DMS79 (cell line): ENCODE measurements around the gene TIE1.

Source experiments
- DNase-seq: peaks from one replicate; lab custom pipeline; 2025; lab: John Stamatoyannopoulos, UW

Gene TIE1

DNA sequence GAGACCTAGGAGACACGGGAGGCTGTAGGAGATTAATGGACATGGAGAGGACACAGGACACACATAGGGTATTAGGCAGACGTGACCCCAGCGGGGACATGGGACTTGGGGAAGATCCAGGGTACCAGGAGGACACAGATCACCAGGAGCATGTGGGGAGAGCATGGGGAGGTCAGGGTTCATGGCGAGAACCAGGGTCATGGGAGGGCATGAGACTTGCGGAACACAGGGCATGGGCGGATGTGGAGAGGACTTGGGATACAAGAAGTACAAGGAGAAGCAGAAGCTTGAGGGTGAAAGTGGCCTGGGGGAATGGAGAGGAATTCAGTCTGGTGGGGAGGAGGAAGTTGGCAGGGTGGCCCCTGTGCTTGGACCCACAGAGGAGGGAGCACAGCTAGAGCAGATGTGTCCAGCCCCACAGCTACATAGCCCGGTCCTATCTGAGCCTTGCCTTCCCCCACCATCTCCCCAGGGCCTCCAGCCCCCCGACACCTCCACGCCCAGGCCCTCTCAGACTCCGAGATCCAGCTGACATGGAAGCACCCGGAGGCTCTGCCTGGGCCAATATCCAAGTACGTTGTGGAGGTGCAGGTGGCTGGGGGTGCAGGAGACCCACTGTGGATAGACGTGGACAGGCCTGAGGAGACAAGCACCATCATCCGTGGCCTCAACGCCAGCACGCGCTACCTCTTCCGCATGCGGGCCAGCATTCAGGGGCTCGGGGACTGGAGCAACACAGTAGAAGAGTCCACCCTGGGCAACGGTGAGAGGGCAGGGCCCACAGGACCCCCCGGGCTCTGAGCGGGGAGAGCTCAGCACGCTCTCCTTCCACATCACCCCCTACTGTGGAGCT lies 12.1 kb downstream of the TIE1 start:
- DNase-seq = no peak

DNA sequence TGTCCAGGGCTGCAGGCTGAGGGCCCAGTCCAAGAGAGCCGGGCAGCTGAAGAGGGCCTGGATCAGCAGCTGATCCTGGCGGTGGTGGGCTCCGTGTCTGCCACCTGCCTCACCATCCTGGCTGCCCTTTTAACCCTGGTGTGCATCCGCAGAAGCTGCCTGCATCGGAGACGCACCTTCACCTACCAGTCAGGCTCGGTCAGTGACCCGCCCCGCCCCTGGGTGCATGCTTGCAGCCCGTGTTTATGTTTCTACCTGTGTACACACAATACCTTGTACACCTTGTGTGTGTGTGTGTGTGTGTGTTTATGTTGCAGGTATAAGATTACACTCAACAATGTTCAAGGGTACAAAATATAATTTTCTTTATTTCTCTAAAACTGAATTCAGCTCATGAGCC lies 13.0 kb downstream of the TIE1 start:
- no peak for DNase-seq

DNA sequence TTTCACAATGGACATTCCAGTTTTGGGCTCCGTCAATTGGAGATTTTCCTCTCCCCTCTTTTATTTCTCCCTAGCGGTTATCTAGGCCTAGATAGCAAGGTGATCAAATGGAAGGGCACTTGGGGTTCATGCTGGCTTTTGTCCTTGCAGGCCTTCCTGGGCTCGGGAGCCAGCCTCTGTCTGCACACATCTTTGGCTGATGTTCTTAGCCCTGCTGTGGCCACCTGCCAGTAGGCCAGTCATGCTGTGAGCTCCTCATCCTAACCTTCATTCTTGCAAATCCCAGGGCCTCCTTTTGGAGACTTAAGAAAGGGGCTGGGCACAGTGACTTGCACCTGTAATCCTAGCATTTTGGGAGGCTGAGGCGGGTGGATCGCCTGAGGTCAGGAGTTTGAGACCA lies 13.5 kb downstream of the TIE1 start:
- DNase-seq = no peak

DNA sequence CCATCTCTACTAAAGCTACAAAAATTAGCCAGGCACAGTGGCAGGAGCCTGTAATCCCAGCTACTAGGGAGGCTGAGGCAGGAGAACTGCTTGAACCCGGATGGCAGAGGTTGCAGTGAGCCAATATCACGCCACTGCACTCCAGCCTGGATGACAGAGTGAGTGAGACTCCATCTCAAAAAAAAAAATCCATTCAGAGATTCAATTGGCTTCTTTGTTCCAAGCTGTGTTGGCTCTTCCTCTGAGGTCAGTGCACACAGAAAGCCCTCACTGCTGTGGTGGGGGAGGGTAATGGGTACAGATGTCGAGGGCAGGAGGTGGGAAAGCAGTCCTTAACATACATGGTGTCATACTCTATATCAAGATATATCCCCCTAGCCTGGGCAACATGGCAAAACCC lies 14.7 kb downstream of the TIE1 start:
- DNase-seq = no peak

DNA sequence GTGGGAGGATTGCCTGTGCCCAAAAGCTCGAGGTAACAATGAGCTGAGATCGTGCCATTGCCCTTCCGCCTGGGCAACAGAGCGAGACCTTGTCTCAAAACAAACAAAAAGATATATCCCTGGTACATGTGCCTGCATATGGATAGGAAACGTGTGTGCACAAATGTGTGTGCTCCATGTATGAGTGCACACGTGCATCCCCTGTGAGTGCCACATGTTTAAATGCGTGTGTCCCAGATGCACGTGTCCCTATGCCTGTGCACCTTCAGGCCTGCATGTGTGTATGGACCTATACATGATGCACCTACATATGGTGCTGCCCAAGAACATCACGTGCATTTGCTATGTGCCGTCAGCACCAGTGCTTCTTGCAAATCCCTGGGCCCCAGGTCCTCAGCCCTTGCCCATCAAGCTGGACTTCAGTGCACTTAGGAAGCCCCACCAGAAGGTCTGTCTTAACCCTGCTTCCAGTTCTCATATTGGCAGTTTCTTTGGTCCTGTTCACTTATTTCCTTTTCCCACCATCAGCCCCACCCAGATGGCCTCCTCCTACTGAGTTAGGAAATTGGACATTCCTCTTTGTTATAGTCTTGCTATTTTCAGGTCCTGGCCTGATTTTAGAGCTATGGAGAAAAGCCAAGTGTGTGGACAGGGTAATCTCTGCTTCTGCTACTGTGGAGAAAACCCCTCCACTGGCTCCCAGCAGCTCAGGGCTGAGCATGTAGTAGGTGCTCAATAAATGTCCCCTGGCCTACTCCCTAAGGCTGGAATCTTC lies 15.4 kb downstream of the TIE1 start:
- no peak for DNase-seq

DNA sequence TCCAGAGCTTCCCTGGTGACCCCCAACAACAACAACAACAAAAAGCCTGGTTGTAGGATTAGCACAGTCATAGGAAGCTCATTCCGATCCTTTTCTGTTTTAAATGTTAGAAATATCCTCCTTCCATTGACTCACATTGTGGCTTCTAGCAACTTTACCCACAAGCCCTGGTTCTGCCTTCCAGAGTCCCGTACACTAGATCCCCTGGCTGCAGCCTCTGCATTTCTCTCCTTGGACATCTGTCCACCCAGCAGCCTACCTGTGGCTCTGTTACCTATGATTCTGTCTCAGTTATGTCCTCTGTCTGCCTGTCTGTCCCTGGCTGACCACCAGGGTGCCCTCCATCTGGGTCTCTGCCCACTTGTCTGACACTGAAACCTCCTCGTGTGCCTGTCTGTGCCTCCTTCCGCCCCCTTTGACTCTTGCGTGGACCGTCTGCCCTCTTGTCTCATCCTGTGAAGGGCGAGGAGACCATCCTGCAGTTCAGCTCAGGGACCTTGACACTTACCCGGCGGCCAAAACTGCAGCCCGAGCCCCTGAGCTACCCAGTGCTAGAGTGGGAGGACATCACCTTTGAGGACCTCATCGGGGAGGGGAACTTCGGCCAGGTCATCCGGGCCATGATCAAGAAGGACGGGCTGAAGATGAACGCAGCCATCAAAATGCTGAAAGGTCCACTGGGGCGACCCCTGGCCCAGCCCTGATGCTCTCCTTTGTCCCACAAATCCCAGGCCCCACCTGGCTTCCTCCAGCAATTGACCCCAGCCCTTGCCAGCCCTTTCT lies 16.1 kb downstream of the TIE1 start:
- no peak for DNase-seq

DNA sequence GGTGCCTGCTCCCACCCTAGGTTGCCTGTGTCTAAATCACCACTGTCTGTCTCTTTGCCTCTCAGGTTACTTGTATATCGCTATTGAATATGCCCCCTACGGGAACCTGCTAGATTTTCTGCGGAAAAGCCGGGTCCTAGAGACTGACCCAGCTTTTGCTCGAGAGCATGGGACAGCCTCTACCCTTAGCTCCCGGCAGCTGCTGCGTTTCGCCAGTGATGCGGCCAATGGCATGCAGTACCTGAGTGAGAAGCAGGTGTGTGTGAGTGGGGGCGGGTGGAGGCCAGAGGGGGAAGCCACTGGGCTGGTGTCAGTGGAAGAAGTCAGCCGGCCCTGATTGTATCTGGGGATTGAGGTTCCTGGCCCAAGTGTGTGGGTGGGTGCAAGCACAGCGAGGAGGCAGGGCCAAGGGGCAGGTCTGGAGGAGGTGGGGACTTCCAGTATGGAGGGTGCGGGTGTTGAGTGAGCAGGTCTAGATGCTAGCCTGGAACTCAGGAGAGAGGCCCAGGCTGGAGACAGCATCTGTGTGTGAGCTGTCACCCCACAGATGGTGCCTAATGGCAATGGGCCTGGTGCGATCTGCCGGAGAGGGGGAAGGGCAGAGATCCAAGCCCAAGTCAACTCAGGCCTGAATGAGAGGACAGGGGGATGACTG lies 17.2 kb downstream of the TIE1 start:
- no peak for DNase-seq

DNA sequence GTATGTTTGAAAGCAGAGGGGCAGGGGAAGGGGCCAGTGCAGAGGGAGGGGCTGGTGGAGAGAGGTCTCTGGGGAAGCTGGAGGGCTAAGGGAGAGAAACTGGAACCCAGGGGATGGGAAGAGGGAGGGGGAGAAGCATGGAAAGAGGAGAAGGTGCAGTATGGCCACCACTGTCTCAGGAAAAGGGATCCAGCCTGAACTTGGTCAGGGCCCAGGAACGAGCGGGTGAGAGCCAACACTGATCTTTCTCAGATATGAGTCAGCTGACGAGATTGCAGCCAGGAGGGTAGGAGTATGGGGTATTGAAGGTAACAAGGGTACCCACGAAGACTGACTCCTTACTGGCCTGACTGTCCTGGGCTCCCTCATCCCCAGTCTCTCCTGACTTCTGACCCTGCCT lies 18.0 kb downstream of the TIE1 start:
- DNase-seq = no peak

DNA sequence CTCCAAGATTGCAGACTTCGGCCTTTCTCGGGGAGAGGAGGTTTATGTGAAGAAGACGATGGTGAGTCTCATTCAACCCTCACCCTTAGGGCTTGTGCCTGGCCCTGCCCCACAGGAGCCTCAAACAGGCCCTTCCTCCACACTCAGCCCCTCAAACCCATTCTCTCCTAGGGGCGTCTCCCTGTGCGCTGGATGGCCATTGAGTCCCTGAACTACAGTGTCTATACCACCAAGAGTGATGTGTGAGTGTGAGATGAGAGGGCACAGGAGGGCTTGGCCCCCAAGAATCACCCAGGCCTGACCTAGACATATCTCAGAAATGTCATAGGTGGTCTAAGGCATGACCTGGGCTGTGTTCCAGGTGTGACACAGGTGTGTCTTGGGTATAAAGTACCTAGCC lies 18.5 kb downstream of the TIE1 start:
- no peak for DNase-seq

DNA sequence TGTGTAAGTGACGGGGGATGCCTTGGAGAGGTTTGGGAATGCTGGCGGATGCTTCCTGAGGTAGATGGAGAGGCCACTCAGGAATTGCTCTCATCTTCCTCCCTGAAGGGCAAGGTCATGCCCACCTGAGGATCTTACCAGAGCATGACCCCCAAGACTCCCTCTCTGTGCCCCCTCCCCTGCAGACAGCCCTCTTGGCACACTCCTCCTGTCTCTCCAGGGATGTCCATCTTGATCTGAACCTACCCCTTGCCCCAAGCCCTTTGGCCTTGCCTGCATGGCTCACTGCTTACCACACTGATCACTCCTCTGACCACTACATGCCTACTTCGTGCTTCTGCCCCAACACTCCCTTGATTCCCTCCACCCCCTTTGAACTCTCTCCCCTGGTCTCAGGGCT lies 19.0 kb downstream of the TIE1 start:
- DNase-seq = no peak

DNA sequence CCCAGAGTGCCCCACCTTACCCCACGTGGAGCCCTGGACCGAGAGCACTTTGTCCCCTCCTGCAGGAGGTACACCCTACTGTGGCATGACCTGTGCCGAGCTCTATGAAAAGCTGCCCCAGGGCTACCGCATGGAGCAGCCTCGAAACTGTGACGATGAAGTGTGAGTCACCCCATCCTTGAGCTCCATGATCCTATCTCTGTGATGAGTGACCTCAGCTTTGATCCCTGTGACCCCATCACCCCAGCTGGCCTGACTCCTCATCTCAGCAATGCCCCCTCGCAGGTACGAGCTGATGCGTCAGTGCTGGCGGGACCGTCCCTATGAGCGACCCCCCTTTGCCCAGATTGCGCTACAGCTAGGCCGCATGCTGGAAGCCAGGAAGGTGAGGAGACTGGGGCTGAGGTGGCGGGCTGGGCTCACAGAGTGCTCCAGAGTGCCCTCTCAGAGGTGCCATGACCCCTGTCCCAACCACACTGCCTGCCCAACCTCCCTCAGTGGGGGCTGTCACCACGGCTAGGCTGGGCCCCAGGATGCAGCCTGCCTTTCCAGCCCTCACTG lies 20.6 kb downstream of the TIE1 start:
- no peak for DNase-seq

DNA sequence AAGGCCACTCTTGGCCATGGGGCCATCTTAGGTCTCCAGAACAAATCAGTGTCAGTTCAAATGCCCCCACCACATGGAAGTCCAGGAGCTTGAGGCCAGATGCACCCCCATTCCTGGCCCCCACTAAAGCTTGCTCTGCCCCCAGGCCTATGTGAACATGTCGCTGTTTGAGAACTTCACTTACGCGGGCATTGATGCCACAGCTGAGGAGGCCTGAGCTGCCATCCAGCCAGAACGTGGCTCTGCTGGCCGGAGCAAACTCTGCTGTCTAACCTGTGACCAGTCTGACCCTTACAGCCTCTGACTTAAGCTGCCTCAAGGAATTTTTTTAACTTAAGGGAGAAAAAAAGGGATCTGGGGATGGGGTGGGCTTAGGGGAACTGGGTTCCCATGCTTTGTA lies 21.7 kb downstream of the TIE1 start:
- no peak for DNase-seq

DNA sequence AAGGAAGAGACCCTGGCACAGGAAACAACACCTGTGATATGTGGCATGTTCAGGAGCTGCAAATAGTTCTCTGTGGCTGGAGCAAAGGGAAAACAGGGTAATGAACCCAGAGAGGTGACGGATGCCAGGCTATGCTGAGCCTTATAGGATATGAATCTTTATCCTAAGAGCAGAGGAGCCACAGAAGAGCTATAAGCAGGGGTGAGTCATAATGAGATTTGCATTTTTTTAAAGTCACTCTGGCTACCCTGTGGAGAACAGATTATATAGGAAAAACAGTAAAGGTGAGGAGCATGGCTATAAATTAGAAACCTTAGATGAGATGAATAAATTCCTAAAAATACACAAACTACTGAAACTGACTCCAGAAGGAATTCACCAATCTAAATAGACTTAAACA lies 24.0 kb downstream of the TIE1 start:
- DNase-seq = no peak

DNA sequence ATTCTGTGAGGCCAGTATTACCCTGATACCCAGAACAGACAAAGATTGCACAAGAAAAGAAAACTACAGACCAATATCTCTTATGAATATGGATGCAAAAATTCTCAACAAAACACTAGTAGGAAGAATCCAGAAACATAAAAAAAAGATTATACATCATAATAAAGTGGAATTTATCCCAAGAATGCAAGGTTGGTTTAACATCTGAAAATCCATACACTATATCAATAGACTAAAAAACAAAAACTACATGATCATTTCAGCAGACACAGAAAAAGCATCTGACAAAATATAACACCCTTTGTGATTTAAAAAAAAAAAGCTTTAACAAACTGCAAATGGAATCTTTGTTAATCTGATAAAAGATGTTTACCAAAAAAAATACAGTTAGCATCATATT lies 24.6 kb downstream of the TIE1 start:
- no peak for DNase-seq

DNA sequence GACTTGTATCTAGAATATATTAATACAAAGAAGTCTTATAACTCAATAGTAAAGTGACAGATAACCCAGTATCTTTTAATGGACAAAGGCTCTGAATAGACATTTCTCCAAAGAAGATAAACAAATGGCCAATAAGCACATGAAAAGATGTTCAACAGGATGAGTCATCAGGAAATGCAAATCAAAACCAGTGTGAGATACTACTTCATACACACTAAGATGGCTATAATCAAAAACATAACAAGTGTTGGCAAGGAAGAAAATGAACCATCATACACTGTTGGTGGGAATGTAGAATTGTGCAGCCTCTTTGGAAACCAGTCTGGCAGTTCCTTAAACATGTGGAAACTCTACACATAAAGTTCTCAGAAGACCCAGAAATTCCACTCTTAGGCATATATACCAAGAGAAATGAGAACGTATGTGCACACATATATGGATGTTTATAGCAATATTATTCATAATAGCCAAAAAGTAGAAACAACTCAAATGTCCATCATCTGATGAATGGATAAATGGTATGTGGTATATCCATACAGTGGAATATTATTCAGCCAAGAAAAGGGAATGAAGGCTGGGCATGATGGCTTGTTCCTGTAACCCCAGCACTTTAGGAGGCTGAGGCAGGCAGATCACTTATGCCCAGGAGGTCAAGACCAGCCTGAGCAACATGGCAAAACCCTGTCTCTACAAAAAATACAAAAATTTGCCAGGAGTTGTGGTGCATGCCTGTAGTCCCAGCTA lies 26.9 kb downstream of the TIE1 start:
- no peak for DNase-seq

DNA sequence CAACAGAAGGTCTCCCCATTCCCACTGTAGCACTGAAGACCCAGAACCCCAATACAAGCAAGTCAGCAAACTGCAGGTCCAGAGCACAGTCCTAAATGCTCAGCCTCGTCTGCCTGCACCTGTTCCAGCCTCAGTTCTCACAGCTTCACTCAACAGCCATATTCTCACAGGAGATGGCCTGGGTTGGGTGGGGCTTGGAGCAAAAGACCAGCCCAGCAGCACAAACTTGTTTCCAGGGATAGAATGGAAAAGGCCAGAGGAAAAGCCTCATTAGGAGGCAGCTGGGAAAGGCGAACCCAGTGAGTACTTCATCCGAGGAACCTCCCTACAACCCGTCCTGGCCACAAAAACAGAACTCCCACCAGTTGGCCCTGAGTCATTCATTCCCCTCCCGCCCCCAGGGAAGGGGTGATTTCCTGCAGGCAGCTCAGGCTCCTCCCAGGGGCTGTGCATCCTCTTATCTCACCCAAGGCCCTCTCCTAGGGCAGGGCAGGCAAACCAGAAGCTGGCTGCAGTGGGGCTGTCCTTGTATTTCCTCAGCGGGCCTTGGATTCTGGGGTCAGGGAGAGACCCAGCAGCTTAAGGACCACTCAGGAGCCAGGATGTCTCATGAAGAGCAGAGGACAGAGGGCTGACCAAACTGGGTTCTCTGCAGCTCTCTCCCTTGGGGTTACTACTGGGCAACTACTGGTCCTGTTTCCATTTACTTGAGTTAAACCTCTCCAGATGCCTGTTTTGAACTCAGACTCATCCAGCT lies 29.4 kb downstream of the TIE1 start:
- DNase-seq = no peak

DNA sequence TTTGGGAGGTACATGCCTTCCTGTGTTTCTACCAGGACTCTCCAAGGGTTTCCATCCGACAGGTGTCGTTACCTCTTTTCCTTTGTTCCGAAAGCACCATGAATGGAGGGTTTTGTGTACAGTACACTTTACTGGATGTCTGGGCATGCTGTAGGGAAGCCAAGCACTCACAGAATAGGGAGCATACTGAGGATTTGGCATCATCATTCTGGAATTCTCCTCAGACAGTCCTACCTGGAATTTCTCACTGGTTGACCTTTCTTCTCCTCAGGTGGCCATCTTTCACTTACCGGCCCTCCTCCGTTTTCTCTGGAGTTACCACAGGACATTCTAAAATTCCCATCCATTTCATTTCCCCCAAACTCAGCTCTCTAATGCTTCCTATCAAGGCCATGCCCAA lies 30.9 kb downstream of the TIE1 start:
- DNase-seq = no peak

DNA sequence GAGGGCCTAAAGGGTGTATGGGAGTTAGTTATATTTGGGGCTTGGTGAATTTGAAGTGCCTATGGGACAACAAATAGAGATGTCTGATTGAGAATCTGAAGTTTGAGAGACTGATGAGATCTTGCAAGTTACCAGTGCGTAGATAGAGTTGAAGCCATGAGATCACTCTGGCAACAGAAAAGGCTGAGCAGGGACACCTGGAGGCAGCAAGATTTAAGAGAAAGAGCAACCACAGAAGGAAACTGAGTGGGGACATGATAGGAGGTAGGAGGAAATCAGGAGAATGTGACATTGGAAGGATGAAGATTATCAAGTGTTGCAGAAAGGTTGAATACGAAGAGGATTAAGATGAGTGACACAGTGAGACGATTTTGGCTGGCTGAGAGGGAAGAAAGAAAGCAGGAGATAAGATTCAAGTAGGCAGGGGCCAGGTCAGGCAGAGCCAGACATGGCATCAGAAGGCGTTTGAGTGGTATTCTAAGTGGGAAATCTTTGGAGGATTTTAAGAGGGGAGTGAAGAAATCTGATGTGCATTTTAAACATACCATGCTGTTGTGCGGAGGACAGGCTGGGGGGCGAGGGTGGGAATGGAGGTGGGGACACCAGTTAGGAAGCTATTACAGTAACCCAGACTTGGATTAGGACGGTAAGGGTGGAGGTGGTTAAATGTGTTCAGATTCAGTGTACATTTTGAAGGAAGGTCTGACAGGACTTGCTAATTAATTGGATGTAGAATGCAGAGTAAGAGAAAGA lies 33.8 kb downstream of the TIE1 start:
- DNase-seq = no peak

DNA sequence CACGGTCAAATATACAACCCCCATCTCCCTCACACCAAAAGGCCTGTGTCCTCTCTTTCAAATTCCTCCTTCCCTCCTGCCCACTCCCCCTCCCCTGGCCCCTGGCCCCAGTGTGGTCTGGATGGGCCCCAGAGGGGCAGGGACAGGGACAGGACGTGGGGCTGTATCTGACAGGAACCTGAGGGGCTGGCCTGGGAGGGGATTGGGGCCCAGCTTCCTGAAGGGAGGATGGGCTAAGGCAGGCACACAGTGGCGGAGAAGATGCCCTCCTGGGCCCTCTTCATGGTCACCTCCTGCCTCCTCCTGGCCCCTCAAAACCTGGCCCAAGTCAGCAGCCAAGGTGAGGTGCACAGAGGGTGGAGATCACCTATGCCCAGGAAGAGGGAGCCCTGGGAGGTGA lies 36.8 kb downstream of the TIE1 start, which contains the start of gene MPL:
MPL (plus strand) TSS at position 231 of the 400 bp plus-strand sequence; CDS start at position 262, 31 bp downstream.
- no peak for DNase-seq

DNA sequence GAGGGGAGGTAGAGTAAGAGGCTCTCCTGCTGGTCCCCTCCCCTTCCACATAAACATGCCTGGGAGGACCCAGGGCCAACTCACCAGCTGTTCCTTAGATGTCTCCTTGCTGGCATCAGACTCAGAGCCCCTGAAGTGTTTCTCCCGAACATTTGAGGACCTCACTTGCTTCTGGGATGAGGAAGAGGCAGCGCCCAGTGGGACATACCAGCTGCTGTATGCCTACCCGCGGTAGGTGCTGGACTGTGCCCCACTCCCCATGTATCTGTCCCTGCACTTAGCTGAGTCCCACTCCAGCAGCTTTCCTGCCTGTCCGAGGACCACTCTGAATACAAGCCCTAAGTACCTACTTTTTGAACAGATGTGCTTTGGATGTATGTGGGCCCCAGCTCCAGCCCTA lies 37.2 kb downstream of the TIE1 start:
- DNase-seq = no peak
